COLO829 (cell line): ENCODE results near the gene ATG10.

Source experiments
- DNase-seq: peaks from one replicate; pipeline ENCODE4 v3.0.0; 2012; ENCODE audit warnings: low spot score

ATG10 gene

GRCh38 chr5:82277987-82278710, 306.3 kb downstream of the ATG10 start, which contains the start of gene RPS23:
Gene RPS23 (minus strand): TSS chr5:82278354. CDS start chr5:82278323, 31 bp downstream.
- DNase-seq = peak; percentile 78

- no peak for DNase-seq
These were observed 307.0 kb downstream of the ATG10 start for GRCh38 chr5:82278711-82279370.

DNA sequence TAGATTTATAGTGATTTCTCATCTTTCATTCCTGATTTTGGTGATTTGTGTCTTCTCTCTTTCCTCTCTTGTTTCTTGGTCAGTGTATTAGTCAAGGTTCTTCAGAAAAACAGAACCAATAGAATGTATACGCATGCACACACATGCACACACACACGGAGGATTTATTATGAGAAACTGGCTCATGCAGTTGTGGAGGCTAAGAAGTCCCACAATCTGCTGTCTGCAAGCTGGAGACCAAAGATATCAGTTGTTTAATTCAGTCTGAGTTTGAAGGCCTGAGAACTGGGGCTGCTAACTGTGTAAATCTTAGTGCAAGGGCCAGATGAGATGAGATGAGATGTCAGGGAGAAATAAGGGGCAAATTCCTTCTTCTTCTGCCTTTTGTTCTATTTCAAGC, 312.1 kb downstream of the ATG10 start:
- DNase-seq = no peak

- DNase-seq = no peak
These were observed 313.4 kb downstream of the ATG10 start for GRCh38 chr5:82285206-82285605.

GRCh38 chr5:82287625-82288024, 315.8 kb downstream of the ATG10 start:
- no peak for DNase-seq

DNA sequence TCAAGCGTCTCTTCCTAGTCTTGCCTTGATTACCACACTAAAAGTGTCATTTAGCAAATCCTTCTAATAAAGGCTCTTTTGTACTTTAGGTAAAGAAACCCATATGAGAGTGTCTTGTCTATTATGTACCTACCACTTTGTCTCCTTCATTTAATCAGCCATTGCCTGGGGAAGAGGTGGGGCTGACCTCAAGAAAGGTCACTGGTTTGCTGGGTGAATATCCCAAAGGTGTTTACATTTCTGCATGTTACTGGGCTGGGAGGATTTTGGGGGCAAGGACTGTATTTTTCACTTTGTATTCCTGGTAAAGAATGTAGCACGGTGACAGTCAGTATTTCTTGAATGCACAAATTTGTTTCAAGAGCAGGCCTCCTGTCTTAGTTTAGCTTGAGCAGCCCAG, 318.2 kb downstream of the ATG10 start:
- DNase-seq = no peak

GRCh38 chr5:82290908-82291307, 319.1 kb downstream of the ATG10 start:
- DNase-seq = no peak

DNA sequence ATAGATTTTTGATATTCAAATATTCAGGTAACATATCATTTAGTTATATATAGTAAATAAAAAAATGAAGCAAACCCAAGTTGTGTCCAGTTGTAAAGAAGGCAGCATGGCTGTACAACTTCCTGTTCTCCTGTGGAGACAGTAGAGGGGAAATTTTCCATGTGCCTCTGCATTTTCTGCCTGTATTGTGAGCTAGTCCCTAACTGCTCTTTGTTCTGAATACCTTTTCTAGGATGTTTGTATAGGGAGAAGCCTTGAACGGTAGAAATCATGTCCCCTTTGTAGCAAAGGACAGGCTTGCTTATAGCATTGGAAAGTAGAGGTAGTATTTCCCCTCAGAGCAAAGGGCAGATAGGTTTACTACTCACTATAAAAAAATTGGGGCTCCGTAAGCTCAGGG, 319.6 kb downstream of the ATG10 start:
- DNase-seq = no peak

DNA sequence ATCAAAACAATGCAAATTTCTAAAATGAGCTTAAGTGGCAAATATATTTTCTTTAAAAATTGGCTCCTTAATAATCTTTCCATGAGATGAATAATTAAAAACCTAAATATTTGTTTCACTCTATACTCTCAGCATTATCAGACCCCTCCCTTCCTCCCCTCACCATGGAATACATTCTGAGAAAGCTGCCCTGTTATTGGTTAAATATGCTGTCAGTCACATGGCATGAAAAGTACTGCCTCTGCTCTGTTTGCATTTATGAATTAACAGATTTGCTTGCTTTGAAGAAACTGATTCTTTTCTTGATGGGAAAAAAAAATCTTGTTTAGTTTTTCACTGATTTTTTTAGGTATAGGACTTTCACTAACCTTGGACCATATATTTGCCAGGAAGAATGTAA, 323.3 kb downstream of the ATG10 start:
- DNase-seq = no peak

GRCh38 chr5:82295959-82296531, 324.2 kb downstream of the ATG10 start:
- no peak for DNase-seq

DNA sequence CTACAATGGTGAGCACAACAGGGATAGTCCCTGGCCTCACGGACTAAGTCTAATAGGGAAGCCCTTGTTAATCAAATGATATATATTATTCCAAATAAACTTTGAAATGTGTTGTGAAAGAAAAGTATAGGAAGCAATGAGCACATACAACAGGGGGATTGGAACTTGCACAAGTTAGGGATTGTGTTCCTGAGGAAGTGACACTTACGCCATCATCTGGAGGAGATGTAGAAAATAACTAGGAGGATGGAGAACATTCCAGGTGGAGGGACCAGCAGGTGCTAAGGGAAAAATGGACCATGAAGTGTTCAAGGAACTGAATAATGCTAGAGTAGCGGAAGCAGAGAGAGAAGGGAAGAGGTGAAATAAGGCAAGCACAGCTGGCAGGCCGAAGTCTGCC, 325.1 kb downstream of the ATG10 start:
- DNase-seq = no peak

GRCh38 chr5:82297711-82298110, 325.9 kb downstream of the ATG10 start:
- DNase-seq = no peak

GRCh38 chr5:82298668-82299067, 326.8 kb downstream of the ATG10 start:
- DNase-seq = peak; percentile 13

DNA sequence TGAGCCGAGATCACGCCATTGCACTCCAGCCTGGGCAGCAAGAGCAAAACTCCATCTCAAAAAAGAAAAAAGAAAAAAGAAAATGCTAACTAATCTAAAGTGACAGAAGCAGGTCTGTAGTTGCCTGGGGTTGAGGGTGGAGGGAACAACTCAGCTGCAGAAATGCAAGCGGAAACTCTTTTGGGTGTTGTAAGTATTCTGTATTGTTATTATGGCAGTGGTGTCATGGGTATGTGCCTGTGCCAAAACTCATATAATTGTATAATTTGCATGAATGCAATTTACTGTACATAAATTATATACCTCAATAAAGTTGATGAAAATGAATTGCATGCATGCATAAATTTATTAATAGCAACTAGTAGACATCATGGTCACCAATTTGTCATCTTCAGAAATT, 329.4 kb downstream of the ATG10 start:
- no peak for DNase-seq
